HG03280 (cell line): ENCODE measurements around the gene EVX1.

ENCODE experiments used
- ATAC-seq: cut with Tn5 transposase; IDR thresholded peaks from one replicate; pipeline ENCODE4 v1.9.1; 2021; ENCODE audit warnings: mild to moderate bottlenecking, moderate library complexity; ENCODE audit not compliant: unreplicated experiment

Gene EVX1

DNA sequence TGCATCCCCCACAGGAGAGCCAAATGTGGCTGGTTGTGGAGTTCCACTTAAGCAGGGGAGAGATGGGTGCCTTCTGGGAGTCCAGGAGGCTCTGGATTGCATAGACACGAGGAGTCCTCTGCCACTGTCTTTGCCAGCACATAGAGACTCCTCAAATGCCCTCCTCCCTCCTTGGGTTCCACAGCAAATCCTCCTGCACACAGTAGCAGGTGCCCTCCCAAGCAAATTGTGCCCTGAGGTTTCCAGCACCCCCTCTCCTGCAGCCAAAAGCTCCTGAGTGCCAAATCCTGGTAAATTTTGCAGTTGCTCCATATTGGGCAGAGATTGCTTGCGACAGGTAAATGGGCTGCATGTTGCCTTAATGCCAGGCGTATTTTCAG lies 5.8 kb downstream of the EVX1 start:
- no peak for ATAC-seq

DNA sequence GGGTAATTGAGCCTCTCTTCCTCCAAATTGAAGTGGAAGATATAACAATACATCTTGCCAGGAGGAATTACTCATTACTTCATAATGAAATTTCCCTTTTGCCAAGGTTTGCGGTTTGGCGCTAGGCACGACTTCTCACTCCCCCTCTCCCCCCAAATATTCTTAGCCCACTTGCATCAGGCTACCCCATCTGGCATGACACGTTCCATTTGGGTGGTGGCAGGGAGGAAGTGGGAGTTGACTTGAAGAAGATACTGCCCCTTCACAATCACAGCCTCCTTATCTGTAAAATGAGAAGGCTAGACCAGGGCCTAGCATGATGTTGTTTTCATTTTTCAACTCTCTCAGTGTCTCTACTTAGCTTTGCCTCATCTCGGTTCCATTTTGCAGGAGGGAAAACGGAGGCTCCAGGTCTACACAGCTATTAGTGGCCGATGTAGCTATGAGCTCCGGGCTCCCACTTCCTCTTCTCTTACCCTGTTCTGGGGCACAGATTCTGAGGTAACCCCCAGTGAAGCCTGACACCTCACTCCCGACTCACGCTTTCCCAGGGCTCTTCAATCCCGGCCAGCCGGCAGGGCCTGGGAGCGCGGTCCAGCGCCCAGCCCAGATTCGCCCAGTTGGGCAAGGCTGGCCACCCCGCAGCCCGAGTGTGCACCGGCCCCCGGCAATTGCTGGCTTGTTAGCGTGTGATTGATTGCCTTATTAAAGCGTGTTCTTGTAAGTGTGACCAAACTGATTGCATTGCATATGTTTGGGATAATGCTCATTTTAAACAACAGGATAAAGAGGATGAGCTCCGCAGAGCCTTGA lies 6.5 kb downstream of the EVX1 start:
- no peak for ATAC-seq

DNA sequence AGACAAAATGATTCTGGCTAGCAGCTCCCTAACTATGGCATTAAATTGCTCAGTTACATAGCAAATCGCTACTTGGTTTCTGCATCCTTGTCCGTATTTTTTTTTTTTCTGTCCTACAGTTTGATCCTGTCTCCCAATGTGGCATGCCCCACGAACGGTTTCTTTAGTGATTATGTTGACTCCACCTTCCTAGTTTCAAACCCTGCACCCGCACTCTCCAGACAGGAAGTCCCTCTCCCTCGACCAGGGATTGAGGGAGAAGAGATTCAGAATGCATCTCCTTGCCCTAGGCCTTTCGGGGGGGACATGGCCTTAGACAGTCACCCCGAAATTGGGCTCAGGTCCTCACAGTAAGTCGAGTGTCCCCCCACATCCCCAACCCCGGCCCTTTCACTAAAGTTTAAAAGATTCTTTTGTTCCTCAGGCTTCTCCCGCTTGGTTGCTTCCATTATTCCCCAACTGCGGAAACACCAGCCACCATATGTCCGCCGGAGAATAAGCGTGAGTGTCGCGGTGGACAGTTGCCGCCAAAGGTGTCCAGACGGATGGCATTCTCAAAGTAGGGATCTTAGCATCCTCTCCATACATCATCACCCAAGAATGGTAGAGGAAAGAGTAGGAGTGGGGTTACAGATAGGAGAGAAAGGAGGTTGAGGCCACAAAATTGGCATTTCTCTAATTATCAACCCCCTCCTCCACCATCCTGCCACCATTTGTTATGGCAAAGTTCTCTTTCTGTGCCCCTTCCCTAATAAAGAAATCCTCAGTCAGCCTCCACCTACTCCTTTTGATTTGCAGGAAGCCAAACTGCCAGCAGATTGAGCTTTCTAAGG lies 7.3 kb downstream of the EVX1 start:
- no peak for ATAC-seq

DNA sequence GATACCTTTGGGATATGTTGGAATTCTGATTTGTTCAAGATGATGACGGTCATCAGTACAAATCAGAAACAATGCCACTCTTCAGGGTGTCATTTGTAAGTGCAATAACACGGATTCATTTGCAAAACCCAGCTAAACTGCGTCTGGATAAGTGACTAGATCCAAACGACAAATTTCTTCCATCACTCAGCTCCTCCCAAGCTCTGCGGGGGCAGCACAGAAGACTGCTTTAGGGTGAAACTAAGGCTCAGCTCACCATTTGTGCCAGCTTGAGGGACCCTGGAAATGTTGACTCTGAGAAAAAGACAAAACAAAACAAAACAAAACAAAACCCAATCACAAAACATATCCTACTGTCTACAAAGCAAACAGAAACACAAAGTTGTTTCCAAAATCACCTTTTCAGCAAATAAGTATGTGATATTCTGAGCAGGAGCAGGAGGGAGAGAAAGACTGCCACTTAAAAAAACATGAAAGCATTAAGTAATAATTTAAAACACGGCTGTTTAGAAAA lies 8.0 kb downstream of the EVX1 start:
- no peak for ATAC-seq

DNA sequence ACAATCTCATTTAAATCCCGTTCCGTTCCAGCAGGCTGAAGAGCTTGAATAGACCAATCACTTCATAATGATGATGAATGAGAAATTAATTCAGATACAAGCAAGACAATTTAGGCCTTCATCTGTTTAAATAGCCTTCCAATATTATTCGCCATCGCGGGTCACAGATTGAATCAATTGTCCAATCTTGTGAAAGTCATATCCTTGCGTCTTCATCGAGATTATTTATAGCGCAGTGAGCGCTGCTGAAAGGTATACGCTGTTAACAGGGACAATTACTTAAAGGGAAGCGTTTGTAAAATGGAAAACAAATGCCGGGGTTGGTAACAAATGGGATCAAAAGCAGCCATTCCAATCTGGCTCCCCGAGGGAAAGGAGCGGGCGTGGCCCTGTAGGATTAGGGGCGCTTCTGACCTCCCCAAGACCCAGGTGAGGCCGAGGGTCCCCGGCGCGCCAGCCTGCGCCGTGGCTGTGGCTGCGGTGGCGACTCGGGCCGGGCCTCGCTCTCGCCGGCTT lies 8.6 kb downstream of the EVX1 start:
- no peak for ATAC-seq

GRCh38 chr7:27251652-27252590 lies 9.3 kb downstream of the EVX1 start:
- no peak for ATAC-seq

GRCh38 chr7:27254625-27255024 lies 12.0 kb downstream of the EVX1 start:
- ATAC-seq, result no peak

DNA sequence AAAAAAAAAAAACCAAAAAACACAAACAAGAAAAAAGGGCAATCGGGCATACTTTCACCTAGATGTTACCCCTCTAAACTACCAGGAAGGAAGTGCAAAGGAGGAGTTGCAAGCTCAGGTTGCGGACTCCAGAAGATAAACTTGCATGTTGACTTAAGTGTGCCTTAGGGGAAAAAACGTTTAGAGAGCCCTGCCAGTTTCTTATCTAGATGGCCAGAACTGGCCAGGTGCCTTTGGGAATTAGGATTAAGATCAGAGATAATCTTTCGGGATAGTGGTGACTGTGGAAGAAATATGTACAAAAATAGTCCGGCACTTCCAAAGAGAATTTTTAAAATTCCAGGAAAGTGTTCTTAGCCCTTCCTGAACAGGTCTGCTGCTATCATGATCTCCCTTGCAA lies 17.6 kb downstream of the EVX1 start:
- ATAC-seq, result no peak

GRCh38 chr7:27262121-27262520 lies 19.5 kb downstream of the EVX1 start:
- ATAC-seq, result no peak

- no peak for ATAC-seq
Measured at GRCh38 chr7:27263781-27264180, 21.2 kb downstream of the EVX1 start.

GRCh38 chr7:27269455-27269854 lies 26.9 kb downstream of the EVX1 start:
- no peak for ATAC-seq

DNA sequence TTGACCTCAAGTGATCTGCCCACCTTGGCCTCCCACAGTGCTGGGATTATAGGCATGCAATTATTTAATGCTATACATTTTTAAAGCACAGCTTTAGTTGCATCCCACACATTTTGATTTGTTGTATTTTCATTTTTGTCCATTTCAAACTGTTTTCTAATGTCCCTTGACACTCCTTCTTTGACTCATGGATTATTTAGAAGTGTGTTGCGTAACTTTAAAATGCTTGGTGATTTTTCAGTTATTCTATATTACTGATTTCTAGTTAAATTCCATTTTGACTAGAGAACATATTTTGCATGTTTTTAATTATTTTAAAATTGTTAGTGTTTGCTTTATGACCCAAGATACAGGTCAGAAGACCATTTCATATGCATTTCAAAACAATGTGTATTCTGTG lies 28.8 kb downstream of the EVX1 start:
- no peak for ATAC-seq

- no peak for ATAC-seq
Measured at GRCh38 chr7:27277628-27278027, 35.0 kb downstream of the EVX1 start.

DNA sequence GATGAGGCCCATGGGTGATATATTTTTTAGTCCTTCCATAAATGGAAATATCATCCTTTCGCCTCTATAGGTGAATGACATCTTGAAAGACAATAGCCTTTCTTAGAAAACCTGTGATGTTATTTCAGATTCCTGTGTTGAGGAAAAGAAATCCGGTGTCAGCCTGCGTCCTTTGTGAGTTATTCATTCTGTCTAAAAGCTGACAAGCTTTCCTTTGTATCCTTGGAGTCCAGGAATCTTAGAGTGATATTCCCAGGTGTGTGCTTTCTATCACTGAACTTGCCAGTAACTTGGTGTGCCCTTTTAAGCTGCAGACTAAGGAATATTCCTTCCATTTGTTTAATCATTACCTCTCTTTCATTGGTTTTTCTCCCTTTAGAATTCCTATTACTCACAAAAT lies 41.0 kb downstream of the EVX1 start:
- ATAC-seq, result no peak

- ATAC-seq, result no peak
Measured at GRCh38 chr7:27295236-27295635, 52.6 kb downstream of the EVX1 start.

GRCh38 chr7:27297356-27297755 lies 54.8 kb downstream of the EVX1 start:
- ATAC-seq, result no peak
